Activated CD8-positive, alpha-beta memory T cell treated with anti-CD3 and anti-CD28 coated beads, Interleukin-2, amount 50 U/mL, for 1 hour (primary cell): ENCODE measurements around the gene CSTB.

Experiments used
- DNase-seq: peaks from one replicate; pipeline ENCODE4 v3.0.0-alpha.2; 2020; ENCODE audit errors: extremely low read depth

CSTB gene

GRCh38 chr21:43750339-43751033, 25.6 kb downstream of the CSTB start:
- no peak for DNase-seq

GRCh38 chr21:43749651-43750262, 26.4 kb downstream of the CSTB start:
- no peak for DNase-seq

GRCh38 chr21:43748622-43749021, 27.5 kb downstream of the CSTB start:
- no peak for DNase-seq

GRCh38 chr21:43745772-43746517, 30.2 kb downstream of the CSTB start:
- no peak for DNase-seq

GRCh38 chr21:43744725-43745124, 31.4 kb downstream of the CSTB start:
- DNase-seq: no peak

- DNase-seq: no peak
These were observed 32.2 kb downstream of the CSTB start for GRCh38 chr21:43743947-43744346.

- DNase-seq: no peak
These were observed 34.5 kb downstream of the CSTB start for GRCh38 chr21:43741423-43742096.

GRCh38 chr21:43740497-43741156, 35.5 kb downstream of the CSTB start:
- no peak for DNase-seq

- no peak for DNase-seq
These were observed 36.3 kb downstream of the CSTB start for GRCh38 chr21:43739621-43740435.

- DNase-seq: no peak
These were observed 38.8 kb downstream of the CSTB start for GRCh38 chr21:43737158-43737950.

GRCh38 chr21:43736224-43736883, 39.8 kb downstream of the CSTB start:
- no peak for DNase-seq

- DNase-seq: no peak
These were observed 40.6 kb downstream of the CSTB start for GRCh38 chr21:43735236-43736091.

GRCh38 chr21:43734928-43735229, 41.2 kb downstream of the CSTB start:
- DNase-seq: no peak

- no peak for DNase-seq
These were observed 41.8 kb downstream of the CSTB start for GRCh38 chr21:43734131-43734927.

- DNase-seq: no peak
These were observed 42.5 kb downstream of the CSTB start for GRCh38 chr21:43733529-43734071.

GRCh38 chr21:43733060-43733459, 43.0 kb downstream of the CSTB start:
- no peak for DNase-seq

- no peak for DNase-seq
These were observed 44.0 kb downstream of the CSTB start for GRCh38 chr21:43731891-43732711.
